Fibroblast of villous mesenchyme (primary cell): ENCODE data around the gene TDRD9. TPM values are rescaled to one million over a fixed set of nuclear protein-coding genes. Genes with fewer than 3 reads are reported as not detected.

Experiments
- DNase-seq: peaks from one replicate; pipeline ENCODE4 v3.0.0-alpha.2; 2010; ENCODE audit warnings: low read depth
- H3K4me3 ChIP-seq: 2 replicates; pipeline ENCODE4 v1.5.1; 2011; ENCODE audit warnings: low read depth, mild to moderate bottlenecking, low read length
- CTCF ChIP-seq: IDR thresholded peaks from 2 replicates; pipeline ENCODE4 v1.5.1; 2012; ENCODE audit warnings: low read depth, mild to moderate bottlenecking, low read length; ENCODE audit not compliant: insufficient read depth
- total RNA-seq: library from RNA; depleted of rRNA; stranded (reverse); fragments of >200 nt; gene quantifications from 2 replicates; pipeline ENCODE4 v1.2.3, GENCODE V29; 2012

Gene TDRD9
- total RNA-seq, 1 donor: 0.86 TPM

DNA sequence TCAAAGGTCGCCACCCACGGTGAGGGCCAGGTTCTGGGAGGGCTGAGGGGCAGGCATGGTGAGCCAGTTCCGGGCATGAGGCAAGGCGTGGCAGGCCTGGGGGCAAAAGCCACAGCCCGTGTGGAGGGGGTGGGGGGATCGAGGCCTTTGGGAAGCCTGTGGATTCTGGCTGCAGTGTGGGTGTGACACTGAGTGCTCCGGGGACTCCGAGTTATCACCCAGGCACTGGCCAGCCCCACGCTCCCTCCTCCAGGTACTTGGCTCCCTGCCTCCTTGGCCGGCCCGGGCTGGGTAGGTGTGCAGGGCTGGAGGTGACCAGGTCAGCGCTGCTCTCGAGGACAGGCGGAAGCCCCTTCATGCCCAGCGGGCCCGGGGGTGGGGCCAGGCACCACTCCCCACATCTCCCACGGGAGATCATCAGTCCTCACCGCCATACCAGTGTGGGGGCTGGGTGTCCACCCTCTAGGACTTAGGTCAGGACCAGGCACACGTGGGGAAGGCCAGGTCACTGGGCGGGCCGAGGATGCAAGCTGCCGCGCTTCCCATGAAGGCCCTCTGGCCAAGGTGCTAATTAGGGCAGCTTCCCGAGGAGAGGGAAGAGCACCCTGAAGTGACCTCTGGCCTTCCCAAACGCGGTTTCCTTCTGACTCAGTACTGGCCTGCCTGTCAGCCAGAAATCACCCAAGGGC is 34.1 kb upstream of the TDRD9 start:
- no peak overlapping the region for H3K4me3 ChIP-seq
- no peak for TF ChIP-seq CTCF

GRCh38 chr14:103894723-103895059 is 33.6 kb upstream of the TDRD9 start:
- no peak for DNase-seq
- H3K4me3 ChIP-seq: no peak overlapping the region
- no peak for TF ChIP-seq CTCF

More for the DNA sequence above, 34.1 kb upstream of the TDRD9 start:
- DNase-seq: no peak

DNA sequence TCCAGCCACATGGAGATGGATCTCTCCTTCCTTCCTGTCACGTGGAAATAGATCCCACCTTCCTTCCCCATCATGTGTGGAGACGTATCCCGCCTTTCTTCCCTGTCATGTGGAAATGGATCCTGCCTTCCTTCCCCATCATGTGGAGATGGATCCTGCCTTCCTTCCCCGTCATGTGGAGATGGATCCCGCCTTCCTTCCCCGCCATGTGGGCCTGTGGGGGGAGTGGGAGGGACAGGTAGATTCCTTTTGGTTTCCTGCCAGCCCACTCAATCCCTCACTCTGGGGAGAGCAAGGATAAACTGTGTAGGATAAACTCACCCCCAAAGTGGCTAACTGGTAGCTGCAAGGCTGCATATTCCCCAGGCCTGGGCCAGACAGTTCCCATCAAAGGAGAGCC is 31.7 kb upstream of the TDRD9 start:
- no peak for DNase-seq
- H3K4me3 ChIP-seq: no peak overlapping the region
- no peak for TF ChIP-seq CTCF

- no peak for DNase-seq
- no peak overlapping the region for H3K4me3 ChIP-seq
- no peak for TF ChIP-seq CTCF
Measured at GRCh38 chr14:103897075-103897947, 30.9 kb upstream of the TDRD9 start.

DNA sequence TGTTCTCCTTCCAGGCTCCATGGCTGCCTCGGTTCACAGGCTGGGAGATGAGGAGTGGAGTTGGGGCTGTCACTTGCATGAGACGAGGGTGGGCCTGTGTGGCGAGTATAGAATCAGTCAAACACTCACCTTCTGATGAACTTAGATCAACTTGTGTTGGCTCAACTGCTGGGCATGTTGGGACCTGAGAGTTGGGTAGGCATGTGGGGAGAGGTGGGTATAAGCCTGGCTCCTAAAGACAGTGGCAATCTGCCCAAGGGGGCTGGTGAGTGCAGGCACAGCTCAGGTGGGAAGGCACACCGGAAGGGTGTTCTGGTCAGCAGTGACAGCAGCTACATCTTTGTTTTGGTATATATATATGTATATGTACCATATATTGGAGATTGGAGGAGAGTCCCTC is 30.1 kb upstream of the TDRD9 start:
- no peak for TF ChIP-seq CTCF
- H3K4me3 ChIP-seq: no peak overlapping the region
- no peak for DNase-seq

DNA sequence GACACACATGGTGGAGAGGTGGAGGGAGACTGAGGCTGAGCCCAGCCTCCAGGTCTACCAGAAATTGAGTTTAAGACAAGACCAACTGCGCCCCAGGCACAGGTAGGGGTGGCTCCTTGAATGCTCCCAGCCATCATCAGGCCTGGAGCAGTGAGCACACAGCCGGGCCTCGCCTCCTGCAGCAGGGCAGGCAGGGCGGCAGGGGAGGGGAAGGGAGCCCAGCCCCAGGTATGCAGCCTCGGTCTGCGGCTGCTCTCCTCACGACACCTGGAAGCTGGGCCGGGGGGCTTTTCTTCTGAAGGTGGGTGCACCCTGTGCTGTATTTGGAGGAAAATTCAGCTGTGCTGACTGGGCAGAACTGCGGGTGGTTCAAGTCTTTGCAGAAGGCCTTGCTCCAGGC is 29.5 kb upstream of the TDRD9 start:
- H3K4me3 ChIP-seq: no peak overlapping the region
- no peak for DNase-seq
- TF ChIP-seq CTCF: no peak
